ENCODE measurements around the gene WDR64. TPM values are rescaled to one million over a fixed set of nuclear protein-coding genes. Genes with fewer than 3 reads are reported as not detected.

WDR64 gene
- total RNA-seq, 1 experiment from 2014 or later: not detected

GRCh38 chr1:241615043-241615974 is 36.8 kb upstream of the WDR64 start:
- no peak for TF ChIP-seq CTCF (IDR thresholded peaks at IDR 0.05; ENCODE audit: insufficient read depth in 1 of 2, low read depth in 1 of 2, low read length in 1 of 2, severe bottlenecking in 1 of 2, unreplicated experiment in 1 of 2)
- Mint-ChIP-seq H3K36me3 (ENCODE audit: insufficient read depth, unreplicated experiment) (no peaks in the 10 kb centered on the region), H3K27ac (ENCODE audit: unreplicated experiment) (no peak overlapping the region), H3K9me3 (ENCODE audit: unreplicated experiment) (no peaks in the 10 kb centered on the region), H3K4me1 (ENCODE audit: low read depth, unreplicated experiment) (peaks cover 21% of the 10 kb centered on the region), H3K27me3 (ENCODE audit: insufficient read depth, unreplicated experiment) (no peaks in the 10 kb centered on the region), H3K4me3 (ENCODE audit: unreplicated experiment) (no peak overlapping the region)
- ChIA-PET CTCF (no interaction called here), POLR2A (no interaction called here)
- intact Hi-C loops (cut with micrococcal nuclease; ENCODE audit: unreplicated experiment): no loop called here
- Histone ChIP-seq H3K4me1 (peaks cover 8% of the 10 kb centered on the region), H3K9me3 (no peaks in the 10 kb centered on the region), H3K36me3 (ENCODE audit: control insufficient read depth, insufficient read depth, low read length) (no peaks in the 10 kb centered on the region), H3K4me3 (ENCODE audit: low read depth, low read length) (no peak overlapping the region), H3K27me3 (replicated peaks; ENCODE audit: control insufficient read depth, insufficient read depth, low read length) (no peaks in the 10 kb centered on the region)
- BruUV-seq (replicated peaks): no TSS peak
- DNase-seq: no peak

DNA sequence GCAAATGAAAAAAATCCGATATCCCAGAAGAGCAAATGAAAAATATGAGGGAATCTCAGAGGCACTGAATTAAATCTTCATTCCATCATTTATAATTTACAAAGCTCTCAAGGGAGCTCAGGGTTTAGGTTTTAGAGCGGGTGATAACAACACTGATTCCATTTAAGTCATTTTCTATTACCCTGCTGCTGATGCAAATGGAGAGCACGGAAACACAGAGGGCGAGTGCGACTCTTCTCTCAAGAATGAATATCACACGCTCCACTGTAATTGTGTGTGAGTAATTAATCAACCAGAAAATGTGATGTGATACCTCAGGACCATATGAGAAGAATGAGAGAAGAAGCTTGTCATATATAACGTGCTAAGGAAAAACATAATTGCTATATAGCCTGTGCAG is 34.7 kb upstream of the WDR64 start:
- H3K9me3 ChIP-seq: no peaks in the 10 kb centered on the region
- H3K36me3 ChIP-seq (ENCODE audit: control insufficient read depth, insufficient read depth, low read length): no peaks in the 10 kb centered on the region
- no peaks in the 10 kb centered on the region for H3K27me3 Mint-ChIP-seq (ENCODE audit: insufficient read depth, unreplicated experiment)
- no peak overlapping the region for H3K27ac Mint-ChIP-seq (ENCODE audit: unreplicated experiment)
- no peaks in the 10 kb centered on the region for H3K4me1 ChIP-seq
- H3K4me1 Mint-ChIP-seq (ENCODE audit: low read depth, unreplicated experiment): peaks cover 21% of the 10 kb centered on the region
- no peak overlapping the region for H3K4me3 ChIP-seq (ENCODE audit: low read depth, low read length)
- no peak overlapping the region for H3K4me3 Mint-ChIP-seq (ENCODE audit: unreplicated experiment)
- POLR2A ChIA-PET: no interaction called here
- H3K27me3 ChIP-seq (replicated peaks; ENCODE audit: control insufficient read depth, insufficient read depth, low read length): no peaks in the 10 kb centered on the region
- TF ChIP-seq CTCF (IDR thresholded peaks at IDR 0.05; ENCODE audit: insufficient read depth in 1 of 2, low read depth in 1 of 2, low read length in 1 of 2, severe bottlenecking in 1 of 2, unreplicated experiment in 1 of 2): no peak
- intact Hi-C loops (cut with micrococcal nuclease; ENCODE audit: unreplicated experiment): no loop called here
- CTCF ChIA-PET: no interaction called here
- DNase-seq: no peak
- no TSS peak for BruUV-seq (replicated peaks)
- no peaks in the 10 kb centered on the region for H3K9me3 Mint-ChIP-seq (ENCODE audit: unreplicated experiment)
- H3K36me3 Mint-ChIP-seq (ENCODE audit: insufficient read depth, unreplicated experiment): peaks cover 7% of the 10 kb centered on the region

DNA sequence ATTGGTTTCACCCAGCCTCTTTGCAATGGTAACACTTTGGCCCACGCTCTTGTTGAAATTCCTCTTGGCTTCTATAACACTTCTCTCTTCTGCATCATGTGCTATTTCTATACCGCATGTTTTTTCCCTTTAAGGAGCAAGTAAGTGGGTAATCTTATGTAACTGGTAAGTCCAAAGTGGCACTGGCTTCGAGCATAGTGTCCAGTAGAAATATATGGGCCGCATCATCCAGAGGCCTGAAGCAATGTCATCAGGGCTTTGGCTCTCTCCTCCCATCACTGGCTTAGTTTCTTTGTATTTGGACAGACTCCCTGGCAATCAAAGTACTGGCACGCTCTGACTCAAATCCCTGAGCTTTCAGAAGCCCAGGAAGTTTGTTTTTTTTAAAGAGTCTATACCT is 29.4 kb upstream of the WDR64 start:
- CTCF ChIA-PET: no interaction called here
- Mint-ChIP-seq H3K36me3 (ENCODE audit: insufficient read depth, unreplicated experiment) (peaks cover 16% of the 10 kb centered on the region), H3K9me3 (ENCODE audit: unreplicated experiment) (no peaks in the 10 kb centered on the region), H3K27me3 (ENCODE audit: insufficient read depth, unreplicated experiment) (no peaks in the 10 kb centered on the region), H3K27ac (ENCODE audit: unreplicated experiment) (no peak overlapping the region), H3K4me3 (ENCODE audit: unreplicated experiment) (no peak overlapping the region), H3K4me1 (ENCODE audit: low read depth, unreplicated experiment) (no peaks in the 10 kb centered on the region)
- BruUV-seq (replicated peaks): no TSS peak
- Histone ChIP-seq H3K27me3 (replicated peaks; ENCODE audit: control insufficient read depth, insufficient read depth, low read length) (no peaks in the 10 kb centered on the region), H3K9me3 (no peaks in the 10 kb centered on the region), H3K4me3 (ENCODE audit: low read depth, low read length) (no peak overlapping the region), H3K36me3 (ENCODE audit: control insufficient read depth, insufficient read depth, low read length) (no peaks in the 10 kb centered on the region), H3K4me1 (no peaks in the 10 kb centered on the region)
- POLR2A ChIA-PET: no interaction called here
- intact Hi-C loops (cut with micrococcal nuclease; ENCODE audit: unreplicated experiment): no loop called here
- TF ChIP-seq CTCF (IDR thresholded peaks at IDR 0.05; ENCODE audit: insufficient read depth in 1 of 2, low read depth in 1 of 2, low read length in 1 of 2, severe bottlenecking in 1 of 2, unreplicated experiment in 1 of 2): no peak
- DNase-seq: no peak

All from Caco-2 (cell line).